Heart right ventricle (tissue), 16 donors: Measurements from ENCODE around the gene FNDC10. TPM values are rescaled to one million over a fixed set of nuclear protein-coding genes. Genes with fewer than 3 reads are reported as not detected.
"Not testable (repeated sequence)": the region's sequence is repeated elsewhere in the genome, so short reads cannot be mapped to it uniquely, and the experiment has no call there.

Source experiments
- ATAC-seq, 8 donors: fragments of 200-7000 bp; cut with Tn5 transposase; one replicate each; pipeline ENCODE4 v1.9.1; 2020; ENCODE audit warnings: mild to moderate bottlenecking in 8 of 8, moderate library complexity in 8 of 8, moderate number of reproducible peaks in 1 of 8
- DNase-seq, 2 donors: peaks; one replicate each; pipeline ENCODE4 v3.0.0-alpha.2; 2020
- H3K27ac ChIP-seq, 10 donors: fragments of 200-600 bp; sonication (generic) in 2 of 10; one replicate each; pipeline versions ENCODE4 v1.5.0 to v1.8.0; 2020 to 2022; ENCODE audit warnings: mild to moderate bottlenecking in 3 of 10
- H3K27me3 ChIP-seq, 7 donors: fragments of 200-600 bp; one replicate each; pipeline ENCODE4 v1.8.0; 2021 to 2022; ENCODE audit warnings: mild to moderate bottlenecking in 2 of 7
- H3K36me3 ChIP-seq, 9 donors: fragments of 200-600 bp; sonication (generic) in 1 of 9; one replicate each; pipeline versions ENCODE4 v1.5.0 to v1.8.0; 2020 to 2022; ENCODE audit warnings: mild to moderate bottlenecking in 2 of 9
- H3K4me1 ChIP-seq, 9 donors: fragments of 200-600 bp; sonication (generic) in 1 of 9; one replicate each; pipeline versions ENCODE4 v1.5.0 to v1.8.0; 2020 to 2022; ENCODE audit warnings: mild to moderate bottlenecking in 4 of 9
- H3K4me3 ChIP-seq, 10 donors: fragments of 200-600 bp; sonication (generic) in 2 of 10; one replicate each; pipeline versions ENCODE4 v1.5.0 to v1.8.0; 2020 to 2022; ENCODE audit warnings: mild to moderate bottlenecking in 7 of 10, moderate library complexity in 2 of 10
- H3K9me3 ChIP-seq, 11 donors: fragments of 200-600 bp in 10 of 11; sonication (generic) in 2 of 11; one replicate each; pipeline versions ENCODE4 v1.5.0 to v1.8.0; 2013 to 2022; ENCODE audit warnings: mild to moderate bottlenecking in 2 of 11, control low read depth in 1 of 11, moderate library complexity in 1 of 11
- WGBS, 2 donors: extraction: QIAGEN DNeasy Blood & Tissue Kit; methylation state at CpG; one replicate each; pipeline ENCODE4 v1.1.7; 2013; ENCODE audit warnings: inconsistent platforms in 1 of 2; 5-methylcytosine and 5-hydroxymethylcytosine counted together
- intact Hi-C, 10 donors: fragments of 100-400 bp; cut with DNase I; formaldehyde crosslinking; loops; one replicate each; pipeline versions ENCODE4 v1.11.1 to v1.14.2; 2022
- polyA plus RNA-seq, 2 donors: library from polyadenylated mRNA; stranded (reverse); fragments of 200-250 nt; gene quantifications; one replicate each; pipeline ENCODE4 v1.2.3, GENCODE V29; 2013
- total RNA-seq, 10 donors: library from RNA; stranded (reverse); fragmentation: NEBNext Ultra II Directional in 3 of 10; extraction: Animal tissue kit (Norgen Biotek cat#: 25700) in 3 of 10; gene quantifications; one replicate each; pipeline versions ENCODE4 v1.2.1 to v1.2.4, GENCODE V29; 2021 to 2023
- TF ChIP-seq, protein P1 (sequence below), 9 donors: fragments of 200-600 bp; sonication (generic) in 2 of 9; IDR thresholded peaks; one replicate each; pipeline versions ENCODE4 v1.5.0 to v1.8.0; 2021 to 2022; ENCODE audit warnings: antibody characterized with exemption in 9 of 9, mild to moderate bottlenecking in 5 of 9, moderate library complexity in 1 of 9
- donor health status: Arrhythmogenic right ventricular cardiomyopathy.
- donor health status: ischemic (EF 13 %, LVEDD 7.1; RV severe dilation, severe dysfunction).
- donor health status: healthy with polysubstance abuse.
- donor health status: DM: no; HTN: yes; CAD: no.
- donor health status: DM: no; HTN: no; CAD: no.
- donor health status: ischemic (EF 25% LVEDD 6.9; RV normal size, moderate dysfunction).
- donor health status: ischemic (EF 25% LVEDD 5.7; RV mildly dilated, moderate dysfunction).
- donor health status: healthy.
- donor health status: DM: yes; HTN: yes; CAD: no.
- donor health status: Ischemic cardiomyopathy.
- donor health status: ischemic (EF 35%, LVEDD 5.7; RV mildly dilated, moderate dysfunction).
- donor health status: nonischemic (EF 11% LVEDD 7.7; RV severe dilation, severe dysfunction).
- donor health status: DM: yes; HTN: yes; CAD: no.
- donor health status: PGD.
- donor health status: ischemic (EF 29% LVEDD 5.4; RV normal size, mild dysfunction).
- donor health status: nonischemic (EF 23%, LVEDD 6.1; RV moderate dilation, normal function).

Gene FNDC10
- total and polyA plus RNA-seq, 12 donors: 0.66 to 5.9 (median 2.3) TPM

DNA sequence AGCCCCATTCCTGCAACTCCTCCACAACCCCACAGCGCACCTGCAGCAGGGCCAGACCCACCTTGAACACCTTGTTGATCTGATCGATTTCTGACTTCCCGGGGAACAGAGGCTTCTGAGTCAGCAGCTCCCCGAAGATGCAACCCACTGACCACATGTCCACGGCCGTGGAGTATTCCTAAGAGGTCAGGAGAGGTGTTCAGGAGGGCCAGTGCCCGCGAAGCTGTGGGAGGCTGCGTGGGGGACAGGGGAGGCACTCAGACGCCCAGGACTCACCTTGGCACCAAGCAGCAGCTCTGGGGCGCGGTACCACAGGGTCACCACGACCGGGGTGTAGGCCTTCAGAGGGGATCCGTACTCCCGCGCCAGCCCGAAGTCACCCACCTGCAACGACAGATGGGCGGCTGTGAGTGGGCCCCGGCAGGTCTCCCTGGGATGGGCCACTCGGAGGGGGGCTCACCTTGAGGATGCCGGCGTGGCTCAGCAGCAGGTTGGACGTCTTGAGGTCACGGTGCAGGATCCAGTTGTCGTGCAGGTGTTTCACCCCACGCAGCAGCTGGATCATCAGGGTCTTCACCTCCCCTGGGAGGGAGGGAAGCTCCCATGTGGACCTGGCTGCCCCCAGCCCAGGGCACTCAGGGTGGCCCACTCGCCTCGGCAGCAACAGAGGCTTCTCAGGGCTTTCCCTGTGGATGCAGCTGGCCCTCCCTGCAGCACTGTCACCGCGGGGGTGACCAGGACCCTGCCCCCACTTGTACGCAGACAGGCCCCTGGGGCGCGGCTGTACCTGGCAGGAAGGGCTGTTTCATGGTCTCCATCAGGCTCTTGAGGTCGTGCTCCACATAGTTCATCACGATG, 36.9 kb upstream of the FNDC10 start:
- DNase-seq, H3K9me3 ChIP-seq, ATAC-seq, H3K4me1 ChIP-seq, H3K27ac ChIP-seq, H3K4me3 ChIP-seq, intact Hi-C loops, H3K27me3 ChIP-seq: not testable (repeated sequence)
- peaks cover 0 to 43% (median 8%) of the 10 kb centered on the region in 9 donors for H3K36me3 ChIP-seq
- 90 to 95% methylated on average over 37 of the region's 37 CpGs for WGBS, 2 donors

GRCh38 chr1:1634613-1635012, 34.7 kb upstream of the FNDC10 start:
- intact Hi-C loops, H3K27ac ChIP-seq, ATAC-seq, H3K9me3 ChIP-seq, DNase-seq, H3K4me3 ChIP-seq: not testable (repeated sequence)
- Histone ChIP-seq H3K36me3 (peaks cover 0 to 31% (median 8%) of the 10 kb centered on the region in 9 donors), H3K4me1 (peaks cover 0 to 18% (median 8%) of the 10 kb centered on the region in 9 donors), H3K27me3 (peaks cover 0 to 25% (median 14%) of the 10 kb centered on the region in 7 donors)
- WGBS, 2 donors: 93% methylated on average over 9 of the region's 13 CpGs

DNA sequence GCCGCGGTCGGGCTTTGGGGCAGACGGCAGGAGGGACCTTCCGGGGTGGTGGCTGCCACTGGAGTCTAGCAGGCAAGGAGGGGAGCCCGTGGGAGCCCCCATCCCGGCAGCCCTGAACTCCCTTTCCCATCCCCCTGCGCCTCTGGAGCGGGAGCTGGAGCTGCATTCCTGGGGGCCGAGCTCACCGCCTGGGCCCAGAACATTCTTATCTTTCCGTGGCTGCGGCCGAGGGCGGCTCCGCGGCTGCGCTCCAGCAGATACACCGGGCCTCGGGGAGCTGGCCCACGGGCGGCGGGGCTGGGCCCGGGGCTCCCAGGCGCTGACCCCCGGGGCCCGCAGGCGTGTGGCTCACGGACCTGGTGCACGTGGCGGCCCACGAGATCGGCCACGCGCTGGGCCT, 33.5 kb upstream of the FNDC10 start:
- DNase-seq, H3K4me3 ChIP-seq, H3K27ac ChIP-seq, intact Hi-C loops, H3K9me3 ChIP-seq: not testable (repeated sequence)
- WGBS, 2 donors: no CpG with 5 or more reads among the region's 35 CpGs
- peaks cover 0 to 18% (median 8%) of the 10 kb centered on the region in 9 donors for H3K4me1 ChIP-seq
- peak in 7 of 8 donors; percentile 9 to 57 (median 47) for ATAC-seq
- H3K27me3 ChIP-seq: peaks cover 0 to 36% (median 15%) of the 10 kb centered on the region in 7 donors
- H3K36me3 ChIP-seq: peaks cover 0 to 33% (median 15%) of the 10 kb centered on the region in 9 donors

- intact Hi-C loops: no loop called here
- WGBS, 2 donors: 6 to 12% methylated on average over 36 to 48 of the region's 48 CpGs
- DNase-seq (peak in 1 of 2 donors; percentile 41), ATAC-seq (peak; percentile 1 to 24 (median 8))
- H3K9me3 ChIP-seq: no peaks in the 10 kb centered on the region
- H3K4me3 ChIP-seq: peak within 1 kb of the TSS in 9 of 10 donors; percentile 19 to 47 (median 45)
- H3K27me3 ChIP-seq: peaks cover 0 to 41% (median 15%) of the 10 kb centered on the region in 7 donors
- H3K27ac ChIP-seq: peak within 1 kb of the TSS; percentile 52 to 92 (median 82)
- H3K4me1 ChIP-seq: peaks cover 0 to 18% (median 8%) of the 10 kb centered on the region in 9 donors
- H3K36me3 ChIP-seq: peaks cover 0 to 34% (median 15%) of the 10 kb centered on the region in 9 donors
- TF ChIP-seq, protein P1, sequence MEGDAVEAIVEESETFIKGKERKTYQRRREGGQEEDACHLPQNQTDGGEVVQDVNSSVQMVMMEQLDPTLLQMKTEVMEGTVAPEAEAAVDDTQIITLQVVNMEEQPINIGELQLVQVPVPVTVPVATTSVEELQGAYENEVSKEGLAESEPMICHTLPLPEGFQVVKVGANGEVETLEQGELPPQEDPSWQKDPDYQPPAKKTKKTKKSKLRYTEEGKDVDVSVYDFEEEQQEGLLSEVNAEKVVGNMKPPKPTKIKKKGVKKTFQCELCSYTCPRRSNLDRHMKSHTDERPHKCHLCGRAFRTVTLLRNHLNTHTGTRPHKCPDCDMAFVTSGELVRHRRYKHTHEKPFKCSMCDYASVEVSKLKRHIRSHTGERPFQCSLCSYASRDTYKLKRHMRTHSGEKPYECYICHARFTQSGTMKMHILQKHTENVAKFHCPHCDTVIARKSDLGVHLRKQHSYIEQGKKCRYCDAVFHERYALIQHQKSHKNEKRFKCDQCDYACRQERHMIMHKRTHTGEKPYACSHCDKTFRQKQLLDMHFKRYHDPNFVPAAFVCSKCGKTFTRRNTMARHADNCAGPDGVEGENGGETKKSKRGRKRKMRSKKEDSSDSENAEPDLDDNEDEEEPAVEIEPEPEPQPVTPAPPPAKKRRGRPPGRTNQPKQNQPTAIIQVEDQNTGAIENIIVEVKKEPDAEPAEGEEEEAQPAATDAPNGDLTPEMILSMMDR (IDR thresholded peaks at IDR 0.05): no peak
Measured at GRCh38 chr1:1631782-1632420, 32.0 kb upstream of the FNDC10 start, which contains the start of gene MMP23B. Gene MMP23B (plus strand): TSS chr1:1632173. CDS start chr1:1632219, 46 bp downstream.

GRCh38 chr1:1630965-1631781, 31.2 kb upstream of the FNDC10 start:
- peaks cover 0 to 41% (median 15%) of the 10 kb centered on the region in 7 donors for H3K27me3 ChIP-seq
- TF ChIP-seq, protein P1 (IDR thresholded peaks at IDR 0.05): no peak
- peaks cover 0 to 21% (median 8%) of the 10 kb centered on the region in 9 donors for H3K4me1 ChIP-seq
- DNase-seq (peak; percentile 76 to 77), ATAC-seq (peak; percentile 43 to 64 (median 60))
- H3K4me3 ChIP-seq: peak overlapping the region in 9 of 10 donors; percentile 19 to 47 (median 45)
- WGBS, 2 donors: 23 to 24% methylated on average over 55 to 79 of the region's 79 CpGs
- intact Hi-C loops: no loop called here
- peak overlapping the region; percentile 52 to 92 (median 82) for H3K27ac ChIP-seq
- no peaks in the 10 kb centered on the region for H3K9me3 ChIP-seq
- peaks cover 0 to 34% (median 8%) of the 10 kb centered on the region in 9 donors for H3K36me3 ChIP-seq
